HG03575 (cell line): ENCODE data around the gene BPI.
"Not testable (repeated sequence)": the region's sequence is repeated elsewhere in the genome, so short reads cannot be mapped to it uniquely, and the experiment has no call there.

ENCODE experiments used
- ATAC-seq: cut with Tn5 transposase; IDR thresholded peaks from one replicate; pipeline ENCODE4 v1.9.1; 2021; ENCODE audit not compliant: unreplicated experiment, insufficient number of reproducible peaks, low FRiP score; ENCODE audit errors: extremely low read depth

The BPI gene

DNA sequence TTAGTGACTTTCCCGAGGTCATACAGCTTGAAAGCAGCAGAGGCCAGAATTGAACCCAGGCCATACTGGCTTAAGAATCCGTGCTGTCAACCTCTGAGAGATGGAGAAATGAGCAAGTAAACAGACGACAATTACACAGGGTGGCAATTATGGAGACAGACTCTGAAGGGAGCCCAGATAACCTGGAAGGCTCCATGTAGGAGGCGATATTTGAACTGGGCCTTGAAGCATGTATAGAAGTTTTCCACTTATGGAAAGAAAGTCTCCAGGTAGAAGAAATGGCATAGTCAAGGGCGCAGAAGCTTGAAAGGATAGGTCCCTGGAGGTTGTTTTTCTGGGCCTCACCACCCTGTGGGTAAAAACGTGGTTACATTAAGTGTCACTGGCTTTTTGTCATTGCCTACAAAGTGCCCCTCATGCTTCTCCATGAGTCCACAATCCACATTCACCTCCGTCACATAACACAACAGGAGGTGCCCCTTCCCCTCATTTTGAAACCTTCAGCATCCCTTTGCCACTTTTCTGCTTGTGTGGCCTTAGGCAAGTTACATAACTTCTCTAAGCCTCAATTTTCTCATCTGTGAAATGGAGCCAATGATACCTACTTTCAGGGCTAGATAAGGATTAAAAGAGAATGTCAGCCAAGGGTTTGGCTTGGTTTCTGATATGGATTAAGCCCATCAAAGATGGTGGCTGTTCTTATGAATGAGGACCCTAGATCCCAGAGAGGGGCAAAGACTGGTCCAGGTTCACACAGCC is 5.9 kb upstream of the BPI start:
- no peak for ATAC-seq

- ATAC-seq, result no peak
Observed at GRCh38 chr20:38298768-38299288, 5.1 kb upstream of the BPI start.

DNA sequence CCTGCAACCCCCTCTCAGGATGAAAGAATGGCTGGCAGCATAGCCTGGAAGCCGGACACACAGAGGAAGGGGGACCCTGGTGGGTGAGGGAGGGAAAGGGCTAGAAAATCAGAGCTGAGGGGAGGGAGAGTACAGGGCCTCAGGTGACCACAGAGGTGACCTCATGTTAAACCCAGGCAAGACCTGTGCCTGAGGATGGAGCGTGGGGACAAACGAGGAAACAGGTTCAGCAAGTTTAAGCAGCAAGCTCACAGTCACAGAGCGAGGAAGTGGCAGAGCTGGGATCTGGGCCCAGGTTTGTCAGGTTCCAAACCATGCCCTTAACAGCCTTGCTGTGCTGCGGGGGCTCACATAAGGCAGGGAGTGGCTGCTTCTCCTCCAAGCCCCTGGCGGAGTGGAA is 4.0 kb upstream of the BPI start:
- ATAC-seq, result no peak

DNA sequence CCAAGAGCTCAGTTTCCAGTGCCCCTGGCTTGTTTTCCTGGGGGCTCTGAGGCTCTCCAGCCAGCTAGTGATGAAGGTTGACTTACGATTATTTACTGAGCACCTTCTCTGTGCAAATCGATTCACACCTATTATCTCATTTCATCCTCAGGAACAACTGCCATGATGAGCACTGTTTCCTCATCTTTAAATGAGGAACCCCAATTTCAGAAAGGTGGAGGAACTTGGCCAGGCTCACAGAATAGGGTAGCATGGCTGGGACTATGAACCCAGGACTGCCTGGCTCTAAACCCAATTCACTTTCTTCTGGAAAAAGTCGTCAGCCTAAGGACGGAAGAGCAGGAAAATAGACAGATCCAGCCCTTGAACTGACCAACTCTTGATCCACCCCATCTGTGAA is 3.5 kb upstream of the BPI start:
- no peak for ATAC-seq

- no peak for ATAC-seq
Observed at GRCh38 chr20:38301309-38301708, 2.6 kb upstream of the BPI start.

DNA sequence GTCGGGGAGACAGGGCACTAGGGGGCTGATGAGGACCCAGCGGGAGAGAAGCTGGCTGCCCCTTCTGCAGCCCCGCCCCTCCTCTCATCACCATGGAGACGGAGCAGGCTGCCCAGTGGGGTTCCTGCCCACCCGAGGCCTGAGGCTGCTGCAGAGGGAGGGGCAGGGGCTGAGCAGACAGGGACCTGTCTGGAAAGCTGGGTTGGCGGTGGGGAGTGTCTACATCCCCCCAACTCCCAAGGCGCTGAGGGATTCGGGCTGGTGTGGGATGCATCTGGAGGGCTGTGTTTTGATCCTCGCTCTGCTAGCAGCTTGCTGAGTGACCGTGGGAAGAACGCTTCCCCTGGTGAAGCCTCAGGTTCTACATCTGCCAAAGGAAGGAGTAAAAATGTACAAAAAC is 1.2 kb upstream of the BPI start:
- ATAC-seq, result no peak

- ATAC-seq, result no peak
Observed at GRCh38 chr20:38304845-38305447, 990 bp downstream of the BPI start.

DNA sequence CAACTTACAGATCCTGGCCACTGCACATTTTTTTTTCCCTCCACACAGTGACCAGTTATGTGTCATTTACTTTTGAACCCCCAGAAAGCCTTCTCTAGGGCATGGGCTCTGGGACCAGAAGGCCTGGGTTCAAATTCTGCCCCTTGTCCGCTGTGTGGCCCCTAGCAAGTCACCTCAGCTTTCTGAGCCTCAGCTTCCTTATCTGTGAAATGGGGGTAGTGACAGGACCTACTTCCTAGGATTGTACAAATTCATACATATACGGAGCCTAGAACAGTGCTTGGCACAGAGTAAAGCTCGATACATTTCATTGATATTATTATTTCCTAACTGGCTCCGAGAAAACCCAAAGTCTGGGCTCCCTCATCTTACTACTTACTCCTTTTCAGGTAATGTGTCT is 1.6 kb downstream of the BPI start:
- ATAC-seq, result no peak

GRCh38 chr20:38306379-38306778 is 2.4 kb downstream of the BPI start:
- ATAC-seq, result no peak

DNA sequence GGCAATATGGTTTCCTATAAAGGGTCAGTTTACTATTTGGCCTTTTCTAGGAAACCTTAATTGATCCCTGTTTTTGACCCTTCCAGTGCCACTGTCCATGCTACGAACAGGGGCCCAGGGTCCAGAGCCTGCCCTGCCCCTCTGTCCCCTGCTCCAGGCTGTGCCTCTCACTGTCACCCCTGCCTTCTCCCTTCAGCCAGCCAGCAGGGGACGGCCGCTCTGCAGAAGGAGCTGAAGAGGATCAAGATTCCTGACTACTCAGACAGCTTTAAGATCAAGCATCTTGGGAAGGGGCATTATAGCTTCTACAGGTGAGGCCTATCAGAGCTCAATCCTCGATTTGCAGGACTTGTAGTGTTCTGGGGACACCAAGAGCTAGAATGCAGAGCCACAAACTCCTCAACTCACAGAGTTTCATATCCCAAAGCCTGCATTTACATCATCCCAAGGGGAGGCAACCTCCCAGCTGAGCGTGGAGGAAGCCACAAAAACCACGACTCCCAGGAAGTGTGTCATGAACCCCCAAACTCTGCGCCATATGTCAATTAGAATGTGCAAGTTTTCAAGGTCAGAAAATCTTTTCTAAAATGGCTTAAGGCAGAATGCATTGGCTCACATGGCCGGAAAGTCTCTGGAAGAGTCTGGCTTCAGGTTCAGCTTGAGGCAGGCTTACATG is 3.6 kb downstream of the BPI start:
- no peak for ATAC-seq

- ATAC-seq, result no peak
Observed at GRCh38 chr20:38308047-38308438, 4.1 kb downstream of the BPI start.

GRCh38 chr20:38308447-38308846 is 4.5 kb downstream of the BPI start:
- no peak for ATAC-seq

DNA sequence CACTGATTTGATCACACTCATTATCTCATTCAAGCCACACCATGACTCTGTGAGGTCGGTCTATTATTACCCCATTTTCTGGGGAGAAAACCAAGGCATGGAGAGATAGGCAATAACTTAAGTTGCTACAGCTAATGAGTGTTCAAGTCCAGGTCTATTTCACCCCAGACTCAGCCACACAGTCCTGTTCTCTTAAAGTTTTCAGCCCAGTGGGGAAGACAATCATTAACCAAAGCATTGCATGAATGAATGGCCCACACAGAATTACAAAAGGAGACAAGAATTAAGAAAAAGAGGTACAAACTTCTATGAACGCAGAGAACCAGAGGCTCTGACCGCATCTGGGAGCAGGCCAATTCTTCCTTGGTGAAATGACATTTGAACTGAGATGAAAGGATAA is 7.1 kb downstream of the BPI start:
- no peak for ATAC-seq

DNA sequence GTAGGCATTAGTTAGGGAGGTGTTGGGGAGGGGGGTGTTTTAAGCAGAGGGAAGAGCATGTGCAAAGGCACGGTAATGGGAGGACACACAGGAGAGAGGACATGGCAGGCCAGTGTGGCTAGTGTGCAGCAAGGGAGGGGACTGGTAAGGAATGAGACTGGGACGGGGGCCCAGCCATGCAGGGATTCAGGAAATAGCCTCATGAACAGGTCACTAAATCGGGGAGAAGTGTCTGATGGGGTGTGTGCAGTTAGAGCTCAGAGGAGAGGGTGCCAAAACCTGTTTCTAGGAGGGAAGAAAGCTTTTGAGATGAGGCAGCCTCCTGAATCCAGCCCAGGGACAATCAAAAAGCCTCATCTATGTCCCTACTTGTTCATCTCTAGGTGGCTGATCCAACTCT is 7.5 kb downstream of the BPI start:
- no peak for ATAC-seq

DNA sequence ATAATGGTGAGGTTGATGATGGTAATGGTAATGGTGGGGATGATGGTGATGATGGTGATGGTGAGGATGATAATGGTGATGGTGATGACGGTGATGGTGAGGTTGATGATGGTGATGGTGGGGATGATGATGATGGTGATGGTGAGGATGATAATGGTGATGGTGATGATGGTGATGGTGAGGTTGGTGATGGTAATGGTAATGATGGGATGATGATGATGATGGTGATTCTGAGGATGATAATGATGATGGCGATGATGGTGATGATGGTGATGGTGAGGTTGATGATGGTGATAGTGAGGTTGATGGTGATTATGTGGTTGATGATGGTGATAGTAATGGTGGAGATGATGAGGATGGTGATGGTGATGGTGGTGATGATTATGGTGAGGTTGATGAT is 9.7 kb downstream of the BPI start:
- ATAC-seq, result no peak

GRCh38 chr20:38314350-38314749 is 10.4 kb downstream of the BPI start:
- ATAC-seq, result not testable (repeated sequence)

DNA sequence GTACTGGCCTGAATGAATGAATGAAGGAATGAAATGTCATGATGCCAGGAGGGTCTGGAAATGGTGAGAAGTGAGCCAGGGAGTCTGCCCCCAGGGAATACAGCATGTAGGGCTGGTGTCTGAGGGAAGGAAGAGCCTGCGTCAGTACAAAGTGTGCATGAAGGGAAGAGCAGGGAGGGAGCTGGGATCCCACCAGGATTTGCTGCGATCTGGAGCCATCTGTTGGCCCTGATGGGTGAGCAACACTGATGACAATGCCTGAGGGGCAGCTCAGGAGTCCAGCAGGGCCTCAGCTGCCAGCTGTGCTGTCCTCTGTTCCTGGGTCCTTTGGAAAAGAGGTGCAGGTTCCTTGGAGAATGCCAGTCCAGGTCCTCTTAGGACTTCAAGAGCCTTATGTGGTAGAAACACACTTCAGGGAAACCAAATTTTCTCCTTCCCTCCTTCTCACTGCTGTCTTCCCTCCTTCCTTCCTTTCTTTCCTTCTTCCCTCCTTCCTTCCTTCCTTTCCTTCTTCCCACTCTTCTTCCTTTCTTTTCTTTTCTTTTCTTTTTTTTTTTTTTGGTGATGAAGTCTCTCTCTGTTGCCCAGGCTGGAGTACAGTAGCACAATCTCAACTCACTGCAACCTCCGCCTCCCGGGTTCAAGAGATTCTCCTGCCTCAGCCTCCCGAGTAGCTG is 11.5 kb downstream of the BPI start:
- ATAC-seq, result no peak

DNA sequence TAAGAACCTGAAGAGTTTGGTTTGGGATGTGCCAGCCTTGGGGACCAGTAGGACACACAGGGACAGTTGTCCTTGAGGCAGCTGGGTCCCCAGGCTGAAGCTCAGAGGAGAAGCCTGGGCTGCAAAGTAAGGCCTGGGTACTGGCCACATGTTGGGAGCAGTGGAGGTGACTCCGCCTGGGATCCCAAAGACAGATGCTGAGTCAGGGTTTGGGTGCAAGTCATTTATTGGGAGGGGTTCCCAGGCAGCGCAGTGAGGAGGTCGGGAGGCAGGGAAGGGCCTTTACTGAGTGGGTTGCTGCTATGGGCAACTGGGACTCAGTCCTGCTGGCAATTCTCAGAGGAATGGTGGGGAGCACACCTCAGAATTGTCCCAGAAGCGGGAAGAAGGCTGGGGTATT is 12.4 kb downstream of the BPI start:
- ATAC-seq, result no peak

DNA sequence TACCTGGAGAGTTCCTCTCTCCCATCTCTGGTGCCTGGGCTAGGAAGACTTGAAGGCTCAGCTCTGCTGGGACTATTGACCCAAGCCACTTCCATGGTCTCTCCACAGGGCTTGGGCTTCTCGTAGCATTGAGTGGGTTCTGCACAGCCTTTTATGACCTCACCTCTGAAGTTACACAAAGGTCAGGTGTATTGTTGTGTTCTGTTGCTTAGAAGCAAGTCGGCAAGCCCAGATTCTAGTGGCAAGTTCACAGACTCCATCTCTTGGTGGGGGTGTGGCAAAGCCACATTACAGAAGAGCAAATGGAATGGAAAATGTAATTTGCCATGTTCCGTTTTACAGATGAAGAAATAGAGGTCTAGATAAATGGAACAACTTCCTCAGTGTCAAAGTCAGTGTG is 13.5 kb downstream of the BPI start:
- no peak for ATAC-seq

- ATAC-seq, result no peak
Observed at GRCh38 chr20:38320221-38320620, 16.3 kb downstream of the BPI start.
